Hepatocyte (in vitro differentiated cells): ENCODE measurements around the gene RBKS. TPM values are rescaled to one million over a fixed set of nuclear protein-coding genes. Genes with fewer than 3 reads are reported as not detected.
"Not testable (repeated sequence)": the region's sequence is repeated elsewhere in the genome, so short reads cannot be mapped to it uniquely, and the experiment has no call there.

Source experiments
- DNase-seq: peaks from one replicate; pipeline ENCODE4 v3.0.0-alpha.2; 2016; ENCODE audit warnings: low spot score
- H2AFZ ChIP-seq: fragments of 200-600 bp; sonication (generic); 2 replicates; pipeline ENCODE4 v1.6.0; 2016; ENCODE audit warnings: antibody characterized with exemption, mild to moderate bottlenecking
- H3K27ac ChIP-seq: fragments of 200-600 bp; sonication (generic); 2 replicates; pipeline ENCODE4 v1.5.1; 2016; ENCODE audit warnings: mild to moderate bottlenecking
- H3K27me3 ChIP-seq: fragments of 200-600 bp; sonication (generic); 2 replicates; pipeline ENCODE4 v1.6.1; 2016
- H3K36me3 ChIP-seq: fragments of 200-600 bp; sonication (generic); replicated peaks from 2 replicates; pipeline ENCODE4 v1.5.1; 2016; ENCODE audit warnings: low read depth; ENCODE audit not compliant: insufficient read depth
- H3K4me1 ChIP-seq: fragments of 200-600 bp; sonication (generic); 2 replicates; pipeline ENCODE4 v1.5.1; 2016; ENCODE audit warnings: mild to moderate bottlenecking, moderate library complexity; ENCODE audit not compliant: insufficient read depth
- H3K4me2 ChIP-seq: fragments of 200-600 bp; sonication (generic); 2 replicates; pipeline ENCODE4 v1.6.0; 2016
- H3K4me3 ChIP-seq: fragments of 200-600 bp; sonication (generic); 2 replicates; pipeline ENCODE4 v1.5.1; 2016; ENCODE audit warnings: mild to moderate bottlenecking
- H3K79me2 ChIP-seq: fragments of 200-600 bp; sonication (generic); 2 replicates; pipeline ENCODE4 v1.6.0; 2017; ENCODE audit warnings: mild to moderate bottlenecking
- H3K9me2 ChIP-seq: fragments of 200-600 bp; sonication (generic); replicated peaks from 2 replicates; pipeline ENCODE4 v1.6.0; 2017; ENCODE audit warnings: mild to moderate bottlenecking; ENCODE audit not compliant: insufficient read depth
- H3K9me3 ChIP-seq: fragments of 200-600 bp; sonication (generic); 2 replicates; pipeline ENCODE4 v1.5.1; 2016; ENCODE audit warnings: low read depth, mild to moderate bottlenecking
- H4K20me1 ChIP-seq: fragments of 200-600 bp; sonication (generic); 2 replicates; pipeline ENCODE4 v1.6.0; 2016; ENCODE audit warnings: mild to moderate bottlenecking; ENCODE audit not compliant: insufficient read depth, poor library complexity, severe bottlenecking
- EZH2 ChIP-seq: fragments of 200-600 bp; sonication (generic); IDR thresholded peaks from 2 replicates; pipeline ENCODE4 v1.6.1; 2016; ENCODE audit warnings: antibody characterized with exemption, mild to moderate bottlenecking, borderline replicate concordance
- EZH2phosphoT487 ChIP-seq: fragments of 200-600 bp; sonication (generic); IDR thresholded peaks from one replicate; pipeline ENCODE4 v1.6.1; 2018; ENCODE audit warnings: antibody characterized with exemption, mild to moderate bottlenecking, low read depth, moderate library complexity; ENCODE audit not compliant: unreplicated experiment, severe bottlenecking
- WGBS: methylation state at CpG from one replicate; pipeline ENCODE4 v1.1.6; 2016; ENCODE audit warnings: low lambda C conversion rate; ENCODE audit errors: missing lambda C conversion rate; 5-methylcytosine and 5-hydroxymethylcytosine counted together
- polyA plus RNA-seq: library from polyadenylated mRNA; unstranded; fragments of >200 nt; fragmentation: Nextera tagmentation; extraction: Ambion mirVana; gene quantifications from 2 replicates; pipeline ENCODE4 v1.2.1, GENCODE V29; 2016
- total RNA-seq: library from RNA; depleted of rRNA; stranded (reverse); fragments of >200 nt; gene quantifications from 2 replicates; pipeline ENCODE4 v1.2.3, GENCODE V29; 2014
- TF ChIP-seq, protein P1 (sequence below): fragments of 200-600 bp; sonication (generic); IDR thresholded peaks from 2 replicates; pipeline ENCODE4 v1.5.1; 2016; ENCODE audit warnings: antibody characterized with exemption, mild to moderate bottlenecking; ENCODE audit not compliant: poor library complexity

Gene RBKS
- total and polyA plus RNA-seq, 2 experiments from 2014 or later: 5.5 to 7.2 TPM

DNA sequence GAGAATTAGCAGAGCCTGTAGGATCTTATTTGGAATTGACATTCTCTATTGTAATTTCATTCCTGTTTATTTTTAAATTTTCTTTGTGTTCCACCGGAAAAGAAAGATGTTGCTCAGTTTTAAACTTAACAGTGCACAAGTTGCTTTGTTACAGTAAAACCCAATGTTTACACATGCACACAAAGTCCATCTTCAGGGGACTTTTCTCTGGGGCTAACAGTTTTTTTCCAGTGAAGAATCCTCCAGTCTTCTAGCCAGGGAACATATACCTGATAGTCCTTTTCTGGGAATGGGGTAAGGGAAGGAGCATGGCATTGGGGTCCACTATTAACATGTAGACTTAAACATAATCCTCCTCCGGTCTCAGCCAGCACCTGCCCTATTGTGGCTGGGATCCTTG is 143.9 kb downstream of the RBKS start:
- Histone ChIP-seq H3K27me3 (no peaks in the 10 kb centered on the region), H3K4me3 (no peak overlapping the region), H4K20me1 (no peaks in the 10 kb centered on the region), H3K9me2 (no peaks in the 10 kb centered on the region), H3K9me3 (no peaks in the 10 kb centered on the region), H3K27ac (peak overlapping the region; percentile 64), H3K79me2 (no peaks in the 10 kb centered on the region), H2AFZ (no peak overlapping the region), H3K4me2 (peak overlapping the region; percentile 47), H3K4me1 (peaks cover 7% of the 10 kb centered on the region), H3K36me3 (no peaks in the 10 kb centered on the region)
- no peak for DNase-seq
- no peak for TF ChIP-seq EZH2phosphoT487
- no peak for TF ChIP-seq EZH2
- TF ChIP-seq, protein P1, sequence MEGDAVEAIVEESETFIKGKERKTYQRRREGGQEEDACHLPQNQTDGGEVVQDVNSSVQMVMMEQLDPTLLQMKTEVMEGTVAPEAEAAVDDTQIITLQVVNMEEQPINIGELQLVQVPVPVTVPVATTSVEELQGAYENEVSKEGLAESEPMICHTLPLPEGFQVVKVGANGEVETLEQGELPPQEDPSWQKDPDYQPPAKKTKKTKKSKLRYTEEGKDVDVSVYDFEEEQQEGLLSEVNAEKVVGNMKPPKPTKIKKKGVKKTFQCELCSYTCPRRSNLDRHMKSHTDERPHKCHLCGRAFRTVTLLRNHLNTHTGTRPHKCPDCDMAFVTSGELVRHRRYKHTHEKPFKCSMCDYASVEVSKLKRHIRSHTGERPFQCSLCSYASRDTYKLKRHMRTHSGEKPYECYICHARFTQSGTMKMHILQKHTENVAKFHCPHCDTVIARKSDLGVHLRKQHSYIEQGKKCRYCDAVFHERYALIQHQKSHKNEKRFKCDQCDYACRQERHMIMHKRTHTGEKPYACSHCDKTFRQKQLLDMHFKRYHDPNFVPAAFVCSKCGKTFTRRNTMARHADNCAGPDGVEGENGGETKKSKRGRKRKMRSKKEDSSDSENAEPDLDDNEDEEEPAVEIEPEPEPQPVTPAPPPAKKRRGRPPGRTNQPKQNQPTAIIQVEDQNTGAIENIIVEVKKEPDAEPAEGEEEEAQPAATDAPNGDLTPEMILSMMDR: no peak
- WGBS: 65% methylated on average over 2 of the region's 2 CpGs

DNA sequence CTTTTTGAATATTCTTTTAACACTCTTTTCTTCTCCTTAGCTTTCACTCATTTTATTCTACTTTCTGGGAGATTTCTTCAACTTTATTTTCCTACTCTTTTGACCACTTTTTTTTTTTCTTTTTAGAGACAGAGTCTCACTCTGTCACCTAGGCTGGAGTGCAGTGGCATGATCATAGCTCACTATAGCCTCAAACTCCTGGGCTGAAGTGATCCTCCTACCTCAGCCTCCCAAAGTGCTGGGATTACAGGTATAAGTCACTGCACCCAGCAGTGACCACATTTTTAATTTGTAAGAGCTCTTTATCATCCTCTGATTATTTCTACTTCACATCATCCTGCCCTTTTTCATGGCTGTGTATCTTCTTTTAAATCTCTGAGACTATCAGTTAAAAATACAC is 144.7 kb downstream of the RBKS start:
- H3K36me3 ChIP-seq, H3K79me2 ChIP-seq, H4K20me1 ChIP-seq, H2AFZ ChIP-seq, H3K27me3 ChIP-seq, DNase-seq, H3K9me3 ChIP-seq, H3K27ac ChIP-seq, H3K4me2 ChIP-seq, H3K4me3 ChIP-seq, H3K4me1 ChIP-seq, H3K9me2 ChIP-seq: not testable (repeated sequence)

DNA sequence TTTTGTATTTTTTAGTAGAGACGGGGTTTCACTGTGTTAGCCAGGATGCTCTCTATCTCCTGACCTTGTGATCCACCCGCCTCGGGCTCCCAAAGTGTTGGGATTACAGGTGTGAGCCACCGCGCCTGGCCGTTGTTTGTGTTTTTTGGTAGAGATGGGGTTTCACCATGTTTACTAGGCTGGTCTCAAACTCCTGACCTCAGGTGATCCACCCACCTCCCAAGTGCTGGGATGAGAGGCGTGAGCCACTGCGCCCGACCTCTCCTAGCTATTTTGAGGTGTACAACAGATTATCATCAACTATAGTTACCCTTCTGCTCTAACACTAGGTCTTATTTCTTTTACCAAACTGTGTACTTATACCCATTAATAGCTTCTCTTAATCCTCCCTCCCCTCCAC is 147.6 kb downstream of the RBKS start:
- Histone ChIP-seq H2AFZ (no peak overlapping the region), H3K4me3 (no peak overlapping the region), H4K20me1 (no peaks in the 10 kb centered on the region), H3K4me2 (no peak overlapping the region), H3K27me3 (no peaks in the 10 kb centered on the region), H3K79me2 (no peaks in the 10 kb centered on the region), H3K36me3 (no peaks in the 10 kb centered on the region), H3K9me2 (no peaks in the 10 kb centered on the region), H3K27ac (no peak overlapping the region), H3K9me3 (no peaks in the 10 kb centered on the region), H3K4me1 (peaks cover 7% of the 10 kb centered on the region)
- 95% methylated on average over 9 of the region's 9 CpGs for WGBS
- DNase-seq: no peak
- TF ChIP-seq EZH2: no peak
- TF ChIP-seq, protein P1: no peak
- no peak for TF ChIP-seq EZH2phosphoT487

DNA sequence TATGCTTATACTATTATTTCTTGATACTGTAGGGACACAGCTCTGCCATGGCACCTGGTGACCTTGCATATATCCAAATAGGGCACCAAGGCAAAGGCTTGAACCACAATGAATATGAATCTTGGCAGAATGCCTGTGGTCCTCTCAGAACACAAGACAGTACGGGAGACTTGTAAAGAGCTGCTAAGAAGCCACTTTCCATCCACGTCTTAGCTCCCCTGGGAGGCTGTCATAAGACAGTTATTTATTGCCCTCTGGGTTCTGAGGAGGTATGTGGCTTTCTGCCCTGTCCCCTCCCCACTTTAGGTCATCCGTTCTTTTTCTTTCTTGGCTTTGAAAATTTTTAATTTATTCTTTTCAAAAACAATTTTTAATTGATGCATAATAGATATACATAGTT is 148.5 kb downstream of the RBKS start:
- TF ChIP-seq EZH2phosphoT487 (no peak), EZH2 (no peak)
- TF ChIP-seq, protein P1: no peak
- Histone ChIP-seq H3K4me2 (no peak overlapping the region), H3K4me1 (peaks cover 13% of the 10 kb centered on the region), H2AFZ (no peak overlapping the region), H3K79me2 (no peaks in the 10 kb centered on the region), H3K36me3 (no peaks in the 10 kb centered on the region), H4K20me1 (no peaks in the 10 kb centered on the region), H3K27me3 (no peaks in the 10 kb centered on the region), H3K9me3 (no peaks in the 10 kb centered on the region), H3K27ac (no peak overlapping the region), H3K4me3 (no peak overlapping the region), H3K9me2 (no peaks in the 10 kb centered on the region)
- no peak for DNase-seq
- 78% methylated on average over 3 of the region's 3 CpGs for WGBS
